Hepatocyte (in vitro differentiated cells): ENCODE results near the gene ESR1. TPM values are rescaled to one million over a fixed set of nuclear protein-coding genes. Genes with fewer than 3 reads are reported as not detected.
"Not testable (repeated sequence)": the region's sequence is repeated elsewhere in the genome, so short reads cannot be mapped to it uniquely, and the experiment has no call there.

ENCODE experiments used
- DNase-seq: peaks from one replicate; pipeline ENCODE4 v3.0.0-alpha.2; 2016; ENCODE audit warnings: low spot score
- H2AFZ ChIP-seq: fragments of 200-600 bp; sonication (generic); 2 replicates; pipeline ENCODE4 v1.6.0; 2016; ENCODE audit warnings: antibody characterized with exemption, mild to moderate bottlenecking
- H3K27ac ChIP-seq: fragments of 200-600 bp; sonication (generic); 2 replicates; pipeline ENCODE4 v1.5.1; 2016; ENCODE audit warnings: mild to moderate bottlenecking
- H3K27me3 ChIP-seq: fragments of 200-600 bp; sonication (generic); 2 replicates; pipeline ENCODE4 v1.6.1; 2016
- H3K36me3 ChIP-seq: fragments of 200-600 bp; sonication (generic); replicated peaks from 2 replicates; pipeline ENCODE4 v1.5.1; 2016; ENCODE audit warnings: low read depth; ENCODE audit not compliant: insufficient read depth
- H3K4me1 ChIP-seq: fragments of 200-600 bp; sonication (generic); 2 replicates; pipeline ENCODE4 v1.5.1; 2016; ENCODE audit warnings: mild to moderate bottlenecking, moderate library complexity; ENCODE audit not compliant: insufficient read depth
- H3K4me2 ChIP-seq: fragments of 200-600 bp; sonication (generic); 2 replicates; pipeline ENCODE4 v1.6.0; 2016
- H3K4me3 ChIP-seq: fragments of 200-600 bp; sonication (generic); 2 replicates; pipeline ENCODE4 v1.5.1; 2016; ENCODE audit warnings: mild to moderate bottlenecking
- H3K79me2 ChIP-seq: fragments of 200-600 bp; sonication (generic); 2 replicates; pipeline ENCODE4 v1.6.0; 2017; ENCODE audit warnings: mild to moderate bottlenecking
- H3K9me2 ChIP-seq: fragments of 200-600 bp; sonication (generic); replicated peaks from 2 replicates; pipeline ENCODE4 v1.6.0; 2017; ENCODE audit warnings: mild to moderate bottlenecking; ENCODE audit not compliant: insufficient read depth
- H3K9me3 ChIP-seq: fragments of 200-600 bp; sonication (generic); 2 replicates; pipeline ENCODE4 v1.5.1; 2016; ENCODE audit warnings: low read depth, mild to moderate bottlenecking
- H4K20me1 ChIP-seq: fragments of 200-600 bp; sonication (generic); 2 replicates; pipeline ENCODE4 v1.6.0; 2016; ENCODE audit warnings: mild to moderate bottlenecking; ENCODE audit not compliant: insufficient read depth, poor library complexity, severe bottlenecking
- CTCF ChIP-seq: fragments of 200-600 bp; sonication (generic); IDR thresholded peaks from 2 replicates; pipeline ENCODE4 v1.5.1; 2016; ENCODE audit warnings: antibody characterized with exemption, mild to moderate bottlenecking; ENCODE audit not compliant: poor library complexity
- EZH2 ChIP-seq: fragments of 200-600 bp; sonication (generic); IDR thresholded peaks from 2 replicates; pipeline ENCODE4 v1.6.1; 2016; ENCODE audit warnings: antibody characterized with exemption, mild to moderate bottlenecking, borderline replicate concordance
- EZH2phosphoT487 ChIP-seq: fragments of 200-600 bp; sonication (generic); IDR thresholded peaks from one replicate; pipeline ENCODE4 v1.6.1; 2018; ENCODE audit warnings: antibody characterized with exemption, mild to moderate bottlenecking, low read depth, moderate library complexity; ENCODE audit not compliant: unreplicated experiment, severe bottlenecking
- WGBS: methylation state at CpG from one replicate; pipeline ENCODE4 v1.1.6; 2016; ENCODE audit warnings: low lambda C conversion rate; ENCODE audit errors: missing lambda C conversion rate; 5-methylcytosine and 5-hydroxymethylcytosine counted together
- polyA plus RNA-seq: library from polyadenylated mRNA; unstranded; fragments of >200 nt; fragmentation: Nextera tagmentation; extraction: Ambion mirVana; gene quantifications from 2 replicates; pipeline ENCODE4 v1.2.1, GENCODE V29; 2016
- total RNA-seq: library from RNA; depleted of rRNA; stranded (reverse); fragments of >200 nt; gene quantifications from 2 replicates; pipeline ENCODE4 v1.2.3, GENCODE V29; 2014

Gene ESR1
- total and polyA plus RNA-seq, 2 experiments from 2014 or later, result 0.07 TPM; not detected in 1

GRCh38 chr6:152130441-152130840 is 323.0 kb downstream of the ESR1 start:
- H3K4me3 ChIP-seq, result no peak overlapping the region
- H3K27ac ChIP-seq, result no peak overlapping the region
- TF ChIP-seq EZH2, result no peak
- no peak for TF ChIP-seq CTCF
- no peak for TF ChIP-seq EZH2phosphoT487
- DNase-seq, result no peak
- H3K79me2 ChIP-seq, result no peaks in the 10 kb centered on the region
- no peak overlapping the region for H2AFZ ChIP-seq
- no peaks in the 10 kb centered on the region for H3K36me3 ChIP-seq
- no peaks in the 10 kb centered on the region for H3K4me1 ChIP-seq
- no peaks in the 10 kb centered on the region for H3K9me2 ChIP-seq
- H4K20me1 ChIP-seq, result no peaks in the 10 kb centered on the region
- no peaks in the 10 kb centered on the region for H3K27me3 ChIP-seq
- no peaks in the 10 kb centered on the region for H3K9me3 ChIP-seq
- 76% methylated on average over 2 of the region's 2 CpGs for WGBS
- H3K4me2 ChIP-seq, result no peak overlapping the region

DNA sequence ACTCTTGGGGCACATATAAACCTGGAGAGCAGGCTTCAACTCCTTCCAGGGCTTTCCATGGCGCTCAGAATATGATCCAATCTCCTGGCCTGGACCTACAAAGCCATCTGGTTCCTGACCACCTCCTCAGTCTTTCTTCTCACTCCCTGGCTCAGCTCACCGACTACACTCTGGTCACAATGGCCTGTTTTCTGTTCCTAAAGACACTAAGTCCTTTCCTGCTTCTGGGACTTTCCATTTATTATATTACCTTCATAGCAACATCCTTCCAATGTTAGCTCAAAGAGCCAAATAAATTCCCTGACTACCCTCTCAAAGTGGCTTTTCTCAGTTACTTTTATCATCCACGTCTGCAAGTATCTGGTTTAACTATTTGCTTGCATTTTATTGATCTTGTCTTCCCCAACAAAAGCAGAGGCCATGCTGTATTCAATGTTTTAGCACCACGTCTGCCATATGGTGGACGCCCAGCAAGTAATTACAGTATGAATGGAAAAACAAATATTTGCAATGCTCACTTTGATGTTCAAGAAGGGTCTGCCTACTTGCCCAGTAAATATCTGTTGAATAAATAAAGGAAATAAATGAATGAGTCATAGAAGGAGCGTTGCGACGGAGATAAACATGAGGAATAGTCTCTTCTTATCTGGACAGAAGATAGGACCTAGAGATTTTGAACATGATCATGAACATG is 328.4 kb downstream of the ESR1 start:
- no peak for DNase-seq

GRCh38 chr6:152136449-152136825 is 329.0 kb downstream of the ESR1 start:
- Histone ChIP-seq H4K20me1 (no peaks in the 10 kb centered on the region), H3K9me2 (no peaks in the 10 kb centered on the region), H3K27me3 (no peaks in the 10 kb centered on the region), H2AFZ (no peak overlapping the region), H3K4me2 (no peak overlapping the region), H3K27ac (no peak overlapping the region), H3K36me3 (no peaks in the 10 kb centered on the region), H3K4me1 (no peaks in the 10 kb centered on the region), H3K9me3 (no peaks in the 10 kb centered on the region), H3K4me3 (no peak overlapping the region), H3K79me2 (no peaks in the 10 kb centered on the region)
- whole genome bisulfite sequencing, result 90% methylated on average over 8 of the region's 8 CpGs
- TF ChIP-seq EZH2 (no peak), EZH2phosphoT487 (no peak), CTCF (no peak)
- no peak for DNase-seq

More for the DNA sequence above, 328.4 kb downstream of the ESR1 start:
- H3K9me3 ChIP-seq, result no peaks in the 10 kb centered on the region
- no peaks in the 10 kb centered on the region for H3K36me3 ChIP-seq
- H3K4me1 ChIP-seq, result no peaks in the 10 kb centered on the region
- no peak for TF ChIP-seq EZH2phosphoT487
- no peaks in the 10 kb centered on the region for H4K20me1 ChIP-seq
- 58% methylated on average over 8 of the region's 8 CpGs for WGBS
- no peaks in the 10 kb centered on the region for H3K9me2 ChIP-seq
- no peaks in the 10 kb centered on the region for H3K27me3 ChIP-seq
- no peak overlapping the region for H2AFZ ChIP-seq
- no peak overlapping the region for H3K4me2 ChIP-seq
- no peaks in the 10 kb centered on the region for H3K79me2 ChIP-seq
- no peak overlapping the region for H3K27ac ChIP-seq
- no peak overlapping the region for H3K4me3 ChIP-seq

GRCh38 chr6:152138344-152138743 is 330.9 kb downstream of the ESR1 start:
- not testable (repeated sequence) for H3K4me1 ChIP-seq, H3K4me2 ChIP-seq, H3K9me3 ChIP-seq, H3K27me3 ChIP-seq, H3K36me3 ChIP-seq, H4K20me1 ChIP-seq, H2AFZ ChIP-seq, H3K9me2 ChIP-seq, H3K79me2 ChIP-seq, H3K4me3 ChIP-seq, H3K27ac ChIP-seq, DNase-seq
- WGBS, result 97% methylated on average over 6 of the region's 6 CpGs
